Breast epithelium (tissue), 3 donors: Measurements from ENCODE around the gene ST6GALNAC2.

ENCODE experiments used
- POLR2A ChIP-seq: fragments of 450-650 bp; IDR thresholded peaks from one replicate; pipeline ENCODE4 v1.6.1; 2016; ENCODE audit warnings: antibody characterized with exemption, mild to moderate bottlenecking, moderate library complexity
- POLR2AphosphoS5 ChIP-seq, 3 donors: sonication (generic); formaldehyde crosslinking; IDR thresholded peaks; one replicate each; pipeline ENCODE4 v1.6.1; 2017; ENCODE audit warnings: antibody characterized with exemption in 3 of 3
- TF ChIP-seq, protein P1 (sequence below), 3 donors: fragments of 450-650 bp; IDR thresholded peaks; one replicate each; pipeline ENCODE4 v1.5.1; 2016 to 2017; ENCODE audit warnings: antibody characterized with exemption in 3 of 3, mild to moderate bottlenecking in 3 of 3, moderate library complexity in 3 of 3

DNA sequence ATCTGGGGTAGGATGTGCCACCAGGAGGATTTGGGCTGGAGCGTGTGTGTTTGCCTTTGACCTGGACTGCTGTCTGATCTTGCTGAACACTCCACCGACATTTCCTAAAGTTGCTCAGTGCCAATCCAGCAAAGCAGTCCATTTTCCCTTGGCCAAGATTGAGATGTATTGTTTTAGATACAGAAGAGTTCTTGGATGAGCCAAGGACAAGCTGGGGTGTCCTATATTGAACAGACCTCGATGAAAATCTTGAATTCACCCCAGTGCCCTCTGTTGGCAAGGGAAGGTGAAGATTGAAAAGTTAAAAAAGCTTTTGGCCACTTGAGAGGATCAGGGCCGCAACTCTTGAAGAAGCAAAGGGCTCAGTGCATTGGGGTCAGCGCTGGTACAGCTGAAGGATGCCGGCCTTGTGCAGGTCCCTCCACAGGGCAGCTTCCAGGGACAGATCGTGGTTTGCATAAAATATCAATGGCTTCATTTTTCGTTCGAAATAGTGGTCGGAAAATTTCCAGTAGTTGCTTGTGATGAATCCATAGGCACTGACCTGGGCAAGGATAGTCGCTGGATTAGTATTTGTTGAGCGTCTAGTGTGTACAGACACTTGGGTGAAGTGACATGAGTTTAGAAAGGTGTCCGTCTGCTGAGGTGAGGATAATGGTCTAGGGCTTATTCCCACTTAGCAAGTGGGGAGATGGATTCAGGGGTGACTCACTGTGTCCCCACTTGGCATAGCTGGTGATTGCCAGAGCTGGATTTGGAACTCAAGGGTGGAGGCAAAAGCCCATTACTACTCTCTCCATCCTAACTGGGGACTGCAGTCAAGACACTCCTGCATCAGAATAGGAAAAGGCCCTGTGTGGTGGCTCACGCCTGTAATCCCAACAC lies 19.7 kb downstream of the ST6GALNAC2 start:
- TF ChIP-seq, protein P1, sequence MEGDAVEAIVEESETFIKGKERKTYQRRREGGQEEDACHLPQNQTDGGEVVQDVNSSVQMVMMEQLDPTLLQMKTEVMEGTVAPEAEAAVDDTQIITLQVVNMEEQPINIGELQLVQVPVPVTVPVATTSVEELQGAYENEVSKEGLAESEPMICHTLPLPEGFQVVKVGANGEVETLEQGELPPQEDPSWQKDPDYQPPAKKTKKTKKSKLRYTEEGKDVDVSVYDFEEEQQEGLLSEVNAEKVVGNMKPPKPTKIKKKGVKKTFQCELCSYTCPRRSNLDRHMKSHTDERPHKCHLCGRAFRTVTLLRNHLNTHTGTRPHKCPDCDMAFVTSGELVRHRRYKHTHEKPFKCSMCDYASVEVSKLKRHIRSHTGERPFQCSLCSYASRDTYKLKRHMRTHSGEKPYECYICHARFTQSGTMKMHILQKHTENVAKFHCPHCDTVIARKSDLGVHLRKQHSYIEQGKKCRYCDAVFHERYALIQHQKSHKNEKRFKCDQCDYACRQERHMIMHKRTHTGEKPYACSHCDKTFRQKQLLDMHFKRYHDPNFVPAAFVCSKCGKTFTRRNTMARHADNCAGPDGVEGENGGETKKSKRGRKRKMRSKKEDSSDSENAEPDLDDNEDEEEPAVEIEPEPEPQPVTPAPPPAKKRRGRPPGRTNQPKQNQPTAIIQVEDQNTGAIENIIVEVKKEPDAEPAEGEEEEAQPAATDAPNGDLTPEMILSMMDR (IDR thresholded peaks at IDR 0.05): no peak
- TF ChIP-seq POLR2A (no peak), POLR2AphosphoS5 (IDR thresholded peaks at IDR 0.05) (no peak)
